Stimulated activated CD8-positive, alpha-beta memory T cell treated with anti-CD3 and anti-CD28 coated beads, Interleukin-4, amount 100 ng/mL, for 48 hours (primary cell): ENCODE data around the gene SHC1.

Source experiments
- DNase-seq: peaks from one replicate; pipeline ENCODE4 v3.0.0-alpha.2; 2020

The SHC1 gene

GRCh38 chr1:154936555-154937084 is 33.9 kb downstream of the SHC1 start, which contains the start of gene PMVK:
PMVK (minus strand) TSS chr1:154936719; CDS start chr1:154936685, 34 bp downstream.
- peak; percentile 96 for DNase-seq

GRCh38 chr1:154935749-154936554 is 34.6 kb downstream of the SHC1 start:
- no peak for DNase-seq

- DNase-seq = no peak
Measured at GRCh38 chr1:154934358-154934948, 36.1 kb downstream of the SHC1 start.

- DNase-seq = no peak
Measured at GRCh38 chr1:154931940-154932487, 38.5 kb downstream of the SHC1 start.

GRCh38 chr1:154926201-154926600 is 44.3 kb downstream of the SHC1 start:
- DNase-seq = no peak

- DNase-seq = no peak
Measured at GRCh38 chr1:154925335-154926170, 45.0 kb downstream of the SHC1 start.

GRCh38 chr1:154923695-154924094 is 46.9 kb downstream of the SHC1 start:
- DNase-seq = no peak

GRCh38 chr1:154913273-154913672 is 57.3 kb downstream of the SHC1 start:
- DNase-seq = no peak

- no peak for DNase-seq
Measured at GRCh38 chr1:154912755-154913154, 57.8 kb downstream of the SHC1 start.
